ENCODE measurements around the gene RGL4.
"Not testable (repeated sequence)": the region's sequence is repeated elsewhere in the genome, so short reads cannot be mapped to it uniquely, and the experiment has no call there.

Gene RGL4

DNA sequence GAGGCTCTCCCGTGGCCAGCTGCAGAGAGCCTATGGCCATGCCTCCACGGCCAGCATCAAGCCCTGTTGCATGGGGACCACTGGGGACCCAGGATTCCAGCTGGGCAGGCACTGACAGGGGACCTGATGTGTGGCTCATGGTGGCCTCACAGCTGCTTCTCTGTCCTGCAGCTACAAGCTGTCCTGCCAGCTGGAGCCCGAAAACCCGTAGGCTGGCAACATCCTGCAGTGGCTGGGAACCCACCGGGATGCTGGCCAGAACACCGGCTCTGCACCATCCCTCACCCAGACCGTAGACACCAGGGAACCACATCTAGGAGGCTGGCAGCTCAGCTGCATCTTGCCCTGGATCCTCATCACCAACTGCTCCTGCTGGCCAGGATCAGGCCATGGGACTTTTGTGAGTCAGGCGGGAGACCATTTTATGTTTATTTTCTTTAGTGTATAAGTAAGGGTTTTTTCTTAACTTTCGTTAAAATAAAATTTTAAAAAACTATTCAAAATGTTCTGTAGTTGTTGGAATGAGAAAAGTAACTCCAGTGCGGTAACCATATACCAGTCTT is 7.9 kb downstream of the RGL4 start:
- DNase-seq: no peak

DNA sequence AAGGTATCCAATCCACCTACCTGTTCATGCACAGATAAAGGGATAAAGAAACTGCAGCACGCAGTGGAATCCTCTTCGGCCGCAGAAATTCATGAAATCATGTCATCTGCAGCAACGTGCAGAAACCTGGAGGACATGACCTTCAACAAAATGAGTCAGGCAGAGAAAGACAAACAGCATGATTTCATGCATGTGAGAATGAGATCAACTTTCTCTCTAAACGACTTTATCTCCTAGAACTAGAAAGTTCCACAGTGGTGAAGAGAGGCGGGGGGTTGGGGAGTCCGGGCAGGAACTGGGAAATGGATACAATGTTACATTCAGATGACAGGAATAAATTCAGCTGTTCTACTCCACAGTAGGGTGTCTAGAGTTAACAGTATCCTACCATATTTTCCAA is 9.9 kb downstream of the RGL4 start:
- no peak for DNase-seq

DNA sequence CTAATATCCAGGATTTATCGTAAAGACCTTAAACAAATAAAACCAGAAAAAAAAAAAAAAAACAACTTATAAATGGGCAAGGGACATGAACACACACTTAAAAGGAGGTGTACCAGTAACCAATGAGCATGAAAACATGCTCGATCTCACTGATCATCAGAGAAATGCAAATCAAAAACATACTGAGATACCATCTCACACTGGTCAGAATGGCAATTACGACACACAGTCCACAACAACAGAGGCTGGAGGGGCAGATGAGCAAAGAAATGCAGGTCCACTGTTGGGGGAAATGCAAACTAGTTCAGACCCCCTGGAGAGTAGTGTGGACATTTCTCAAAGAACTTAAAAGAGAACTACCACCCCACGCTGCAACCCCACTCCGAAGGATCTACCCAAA is 13.2 kb downstream of the RGL4 start:
- no peak for DNase-seq

DNA sequence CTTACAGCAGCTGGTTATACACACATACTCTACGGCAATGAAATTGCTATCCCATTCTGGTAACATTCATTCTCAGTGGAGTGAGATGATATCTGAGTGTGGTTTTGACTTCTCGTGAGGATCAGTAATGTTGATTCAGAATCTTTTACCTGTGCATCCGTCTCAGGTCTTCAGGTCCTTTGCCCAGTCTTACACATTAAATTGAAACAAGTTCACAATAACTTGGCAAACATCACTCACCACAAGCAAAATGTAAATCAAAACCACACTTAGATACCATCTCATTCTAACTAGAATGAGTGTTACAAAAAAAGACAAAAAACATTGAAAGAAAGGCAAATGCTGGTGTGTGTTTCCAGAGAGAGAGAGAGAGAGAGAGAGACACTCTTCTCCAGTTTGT is 14.0 kb downstream of the RGL4 start:
- no peak for DNase-seq

DNA sequence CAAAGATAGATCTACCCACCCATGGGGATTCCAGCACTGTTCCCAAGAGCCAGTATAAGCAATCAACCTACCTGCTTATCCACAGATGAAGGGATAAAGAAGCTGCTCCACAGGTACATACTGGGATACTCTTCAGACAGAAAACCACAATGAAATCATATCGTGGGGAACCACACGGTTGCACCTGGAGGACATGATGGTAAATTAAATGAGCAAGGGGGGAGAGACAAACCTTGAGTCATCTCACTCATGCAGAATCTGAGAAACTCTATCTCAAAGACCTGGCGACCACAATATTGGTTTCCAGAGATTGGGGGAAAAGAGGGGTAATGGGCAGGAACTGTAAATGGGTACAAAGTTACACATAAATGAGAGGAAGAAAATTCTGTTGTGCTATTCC is 14.5 kb downstream of the RGL4 start:
- no peak for DNase-seq

DNA sequence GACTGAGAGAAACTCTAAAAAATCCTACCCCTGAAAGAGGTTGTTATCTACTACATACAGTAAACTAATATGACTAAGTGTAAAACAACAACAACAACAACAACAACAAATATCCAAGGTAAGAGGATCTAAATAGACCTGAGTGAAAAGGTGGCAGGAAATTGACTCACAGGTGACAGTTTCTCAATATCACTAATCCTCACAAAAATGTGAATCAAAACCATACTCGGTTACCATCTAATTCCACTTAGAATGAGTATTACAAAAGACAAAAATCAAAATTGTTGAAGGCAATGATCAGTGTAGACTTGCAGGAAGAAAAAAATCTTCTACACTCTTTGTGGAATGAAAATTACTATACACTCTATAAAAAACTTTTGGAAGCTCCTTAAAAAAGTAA is 17.5 kb downstream of the RGL4 start:
- no peak for DNase-seq

DNA sequence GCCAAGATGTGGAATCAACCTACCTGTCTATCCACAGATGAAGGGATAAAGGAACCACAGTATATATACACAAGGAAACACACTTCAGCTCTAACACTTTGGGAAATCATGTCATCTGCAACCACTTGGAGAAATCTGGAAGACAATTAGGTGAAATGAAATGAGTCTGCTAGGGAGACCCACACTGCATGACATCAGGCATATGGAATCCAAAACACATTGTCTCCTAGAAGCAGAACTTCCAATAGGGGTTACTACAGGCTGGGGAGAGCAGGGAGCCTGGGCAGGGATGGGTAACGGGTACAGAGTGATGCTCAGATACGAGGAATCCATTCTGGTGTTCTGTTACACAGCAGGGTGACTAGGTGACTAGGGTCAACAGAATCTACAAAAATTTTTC is 18.3 kb downstream of the RGL4 start:
- no peak for DNase-seq

DNA sequence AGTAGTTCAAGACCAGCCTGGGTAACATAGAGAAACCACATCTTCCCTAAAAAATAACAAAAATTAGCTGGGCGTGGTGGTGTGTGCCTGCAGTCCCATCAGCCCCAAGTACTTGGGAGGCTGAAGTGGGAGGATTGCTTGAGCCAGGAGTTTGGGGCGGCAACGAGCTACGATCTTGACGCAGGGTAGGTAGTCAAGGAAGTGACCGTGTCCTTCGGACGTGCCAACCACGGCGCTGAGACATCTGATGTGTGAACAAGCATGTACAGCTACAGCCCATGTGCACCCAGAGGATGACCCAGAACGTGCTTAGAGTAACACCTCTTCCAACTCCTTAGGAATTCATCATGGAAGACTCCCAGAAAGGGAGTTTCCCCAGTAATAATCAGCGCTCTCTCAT is 21.4 kb downstream of the RGL4 start:
- no peak for DNase-seq

DNA sequence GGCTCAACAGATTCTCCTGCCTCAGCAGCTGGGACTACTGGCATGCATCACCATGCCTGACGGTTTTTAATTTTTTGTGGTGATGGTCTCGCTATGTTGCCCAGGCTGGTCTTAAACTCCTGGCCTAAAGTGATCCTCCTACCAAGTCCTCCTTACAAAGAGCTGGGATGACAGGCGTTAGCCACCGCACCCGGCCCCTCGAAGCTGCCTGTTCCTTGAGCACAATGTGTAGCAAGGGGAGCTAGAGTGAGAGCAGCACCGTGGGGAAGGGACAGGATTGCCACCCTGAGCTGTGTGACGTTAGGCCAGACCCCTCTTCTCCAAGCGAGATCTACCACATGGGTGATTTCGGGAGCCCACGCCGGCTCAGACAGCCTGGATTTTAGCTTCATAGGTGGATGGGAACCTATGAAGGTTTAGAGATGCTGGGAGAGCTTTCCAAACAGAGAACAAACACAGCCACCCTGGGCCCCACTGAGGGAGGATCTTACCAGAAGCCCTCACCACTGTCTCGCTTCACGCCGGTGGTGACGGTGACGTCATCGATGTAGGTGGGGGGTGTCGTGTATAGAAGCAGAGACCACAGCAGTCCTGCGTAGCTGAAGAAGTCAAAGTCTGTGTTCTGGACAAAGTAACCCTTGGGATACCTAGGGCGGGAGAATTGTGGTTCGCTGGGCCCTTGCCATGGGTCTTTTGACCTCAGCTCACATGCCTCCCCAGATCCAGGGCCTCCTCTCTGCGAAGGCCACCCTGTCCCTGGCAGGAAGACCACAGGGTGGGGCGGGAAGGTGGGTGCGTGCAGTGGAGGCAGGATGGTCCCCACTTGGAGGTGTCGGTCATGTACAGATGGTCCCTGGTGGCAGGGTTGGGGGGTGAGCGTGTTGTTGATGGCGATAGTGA is 23.1 kb downstream of the RGL4 start:
- no peak for DNase-seq

DNA sequence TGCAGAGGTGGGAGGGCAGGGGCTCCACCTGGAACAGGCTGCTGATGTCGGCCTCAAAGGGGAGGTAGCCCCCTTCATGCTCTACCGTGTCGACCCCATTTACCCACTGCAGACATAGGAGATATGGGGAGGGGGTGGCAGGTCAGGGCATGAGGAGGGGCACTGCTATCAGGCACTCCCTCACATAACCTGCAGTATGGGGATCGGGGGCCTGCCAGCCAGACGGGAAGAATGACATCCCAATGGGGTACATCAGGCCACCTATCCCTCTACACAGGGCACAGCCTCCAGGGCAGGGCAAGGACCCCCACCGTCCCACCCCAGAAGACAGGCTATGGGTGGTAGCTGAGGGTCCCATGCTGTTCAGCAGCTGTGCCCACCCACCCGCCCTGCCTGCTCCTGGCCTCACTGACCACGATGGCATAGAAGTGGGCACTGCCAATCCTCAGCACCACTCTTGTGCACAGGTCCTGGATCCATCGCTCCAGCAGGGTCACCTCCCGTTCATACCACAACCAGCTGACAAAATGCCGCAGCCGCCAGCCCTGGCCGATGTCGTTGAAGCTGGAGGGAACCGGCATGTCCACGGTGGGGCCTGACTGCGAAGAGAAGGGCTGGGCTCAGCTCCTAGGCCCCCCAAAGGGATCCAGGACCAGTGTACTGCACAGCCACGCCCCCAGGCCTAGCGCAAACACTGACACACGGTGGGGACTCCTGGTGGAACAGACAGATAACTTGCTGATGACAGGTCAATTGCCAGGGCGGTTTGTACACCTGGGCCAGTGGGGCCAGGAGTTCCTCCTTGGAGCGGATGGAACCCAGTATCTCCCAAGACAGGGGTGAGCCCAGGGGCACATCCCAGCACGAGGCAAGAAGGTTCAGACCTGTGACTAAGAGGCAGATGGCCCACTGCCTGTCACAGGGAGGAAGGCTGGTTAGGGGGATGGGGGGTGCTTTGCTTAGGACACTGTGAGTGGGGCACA is 24.1 kb downstream of the RGL4 start:
- DNase-seq: no peak

DNA sequence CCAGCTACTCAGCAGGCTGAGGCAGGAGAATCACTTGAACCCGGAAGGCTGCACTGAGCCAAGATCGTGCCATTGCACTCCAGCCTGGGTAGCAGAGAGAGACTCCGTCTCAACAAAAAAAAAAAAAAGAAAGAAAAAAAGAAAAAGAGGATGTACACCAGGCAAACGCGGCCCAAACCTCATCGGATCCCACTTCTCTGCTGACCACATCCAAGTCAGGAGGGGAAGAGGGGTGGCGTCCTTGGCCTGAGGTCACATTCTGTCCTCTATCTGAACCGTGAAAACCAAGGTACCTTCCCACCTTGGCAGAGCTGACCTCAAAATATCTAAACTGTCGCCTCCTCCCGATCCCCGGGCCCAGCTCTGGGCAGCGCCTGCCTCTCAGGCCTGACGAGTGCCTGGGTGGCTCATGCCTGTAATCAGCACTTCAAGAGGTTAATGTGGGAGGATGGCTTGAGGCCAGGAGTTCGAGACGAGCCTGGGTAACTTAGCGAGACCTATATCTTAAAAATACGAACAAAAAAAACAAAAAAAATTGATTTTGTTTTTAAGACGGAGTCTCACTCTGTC is 25.1 kb downstream of the RGL4 start:
- no peak for DNase-seq

DNA sequence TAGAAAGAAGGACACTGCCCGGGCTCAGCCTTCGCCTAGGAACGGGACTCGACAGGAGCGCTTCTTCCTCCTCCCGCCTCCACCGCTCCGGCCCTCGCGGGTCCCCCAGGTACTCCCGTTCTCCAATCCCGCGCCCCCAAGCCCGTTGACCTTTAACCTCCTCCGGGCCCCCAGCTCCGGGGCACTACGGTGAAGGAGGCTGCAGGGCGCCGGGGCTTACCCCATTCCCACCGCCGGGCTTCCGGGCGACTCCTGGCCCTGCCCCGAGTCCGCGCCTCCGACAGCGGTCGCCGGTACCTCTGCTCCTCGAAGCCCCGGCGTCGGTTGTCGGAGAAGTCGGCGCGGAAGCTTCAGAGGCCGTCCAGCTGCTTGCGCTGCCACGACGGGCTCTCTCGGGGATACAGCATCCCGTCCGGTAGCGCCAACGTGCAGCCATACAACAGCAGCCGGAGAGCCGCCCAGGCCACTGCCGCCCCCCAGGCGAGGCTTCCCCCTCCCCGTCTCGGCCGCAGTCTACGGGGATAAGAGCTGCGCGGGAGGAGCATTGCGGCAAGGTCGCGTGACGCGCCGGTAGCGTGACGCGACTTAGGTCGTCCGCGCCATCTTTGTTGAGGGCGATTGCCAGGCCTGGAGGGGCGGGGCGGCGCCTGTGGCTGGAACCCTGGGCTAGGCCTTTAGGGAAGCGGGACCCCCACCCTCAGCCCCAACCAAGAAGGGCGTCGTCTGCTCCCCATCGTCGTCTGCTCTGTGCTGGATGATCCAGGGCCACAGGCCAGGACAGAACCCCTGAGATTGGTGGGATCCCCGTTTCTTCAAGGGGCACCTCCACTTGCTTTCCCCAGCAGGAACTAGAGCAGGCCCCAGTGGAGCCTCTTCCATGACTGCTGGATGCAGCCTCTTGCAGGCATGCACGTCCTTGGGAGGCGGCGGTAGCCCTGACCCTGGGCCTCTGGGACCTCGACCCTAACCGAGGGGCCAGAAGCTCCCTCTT is 26.3 kb downstream of the RGL4 start:
- peak; percentile 81 to 86 for DNase-seq

DNA sequence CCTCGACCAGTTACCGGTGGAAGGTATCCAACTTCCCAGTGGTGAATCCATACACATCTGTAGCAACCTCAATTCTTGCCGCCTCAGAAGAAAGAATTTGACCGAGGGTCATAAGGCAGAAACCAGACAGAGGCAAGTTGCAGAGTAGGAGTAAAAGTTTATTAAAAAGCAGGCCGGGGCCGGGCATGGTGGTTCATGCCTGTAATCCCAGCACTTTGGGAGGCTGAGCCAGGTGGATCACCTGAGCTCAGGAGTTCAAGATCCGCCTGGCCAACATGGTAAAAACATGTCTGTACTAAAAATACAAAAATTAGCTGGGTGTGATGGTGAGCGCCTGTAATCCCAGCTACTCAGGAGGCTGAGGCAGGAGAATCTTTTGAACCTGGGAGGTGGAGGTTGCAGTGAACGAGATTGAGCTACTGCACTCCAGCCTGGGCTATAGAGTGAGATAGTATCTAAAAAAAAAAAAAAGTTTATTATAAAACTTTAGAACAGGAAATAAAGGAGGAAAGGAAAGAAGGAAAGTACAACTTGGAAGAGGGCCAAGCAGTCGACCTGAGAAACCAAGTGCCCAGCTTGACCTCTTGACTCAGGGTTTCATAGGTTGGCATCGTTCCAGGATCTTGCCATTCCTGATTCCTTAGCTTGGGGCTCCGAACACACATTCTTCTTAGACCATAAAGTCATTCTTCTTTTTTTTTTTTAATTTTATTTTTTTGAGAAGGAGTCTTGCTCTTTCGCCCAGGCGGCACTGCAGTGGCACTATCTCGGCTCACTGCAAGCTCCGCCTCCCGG is 27.8 kb downstream of the RGL4 start:
- no peak for DNase-seq

DNA sequence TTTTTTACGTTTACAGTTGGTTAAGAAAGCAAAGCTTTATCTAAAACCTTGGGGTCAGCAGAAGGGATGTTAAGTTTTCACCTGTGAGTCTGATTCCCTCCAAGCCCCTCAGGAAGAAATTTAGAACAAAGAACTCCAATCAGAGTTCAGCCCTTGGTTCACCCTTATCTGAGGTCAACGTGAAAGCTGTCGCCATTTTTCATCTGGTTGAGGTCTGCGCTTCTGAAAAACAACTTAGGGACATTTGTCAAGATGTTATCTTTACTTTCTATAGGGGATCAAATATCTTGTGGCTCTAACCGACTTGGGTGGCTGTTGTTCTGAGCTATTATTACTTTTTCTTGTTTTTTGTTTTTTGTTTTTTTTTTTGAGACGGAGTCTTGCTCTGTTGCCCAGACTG is 30.0 kb downstream of the RGL4 start:
- no peak for DNase-seq

DNA sequence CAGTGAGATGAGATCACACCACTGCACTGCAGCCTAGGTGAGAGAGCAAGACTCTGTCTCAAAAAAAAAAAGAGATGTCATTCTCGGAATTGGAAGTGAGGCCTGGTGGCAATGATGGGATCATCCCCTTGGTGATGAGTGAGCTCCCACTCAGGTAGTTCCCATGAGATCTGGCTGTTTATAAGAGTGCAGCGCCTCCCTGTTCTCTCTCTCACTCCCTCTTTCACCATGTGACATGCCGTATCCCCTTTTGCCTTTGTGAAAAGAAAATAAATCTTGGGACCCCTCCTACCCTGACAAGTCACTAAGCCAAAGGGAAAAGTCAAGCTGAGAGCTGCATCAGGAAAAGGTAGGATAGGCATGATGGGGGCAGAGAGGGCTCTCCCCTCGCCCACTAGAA is 31.3 kb downstream of the RGL4 start:
- no peak for DNase-seq

DNA sequence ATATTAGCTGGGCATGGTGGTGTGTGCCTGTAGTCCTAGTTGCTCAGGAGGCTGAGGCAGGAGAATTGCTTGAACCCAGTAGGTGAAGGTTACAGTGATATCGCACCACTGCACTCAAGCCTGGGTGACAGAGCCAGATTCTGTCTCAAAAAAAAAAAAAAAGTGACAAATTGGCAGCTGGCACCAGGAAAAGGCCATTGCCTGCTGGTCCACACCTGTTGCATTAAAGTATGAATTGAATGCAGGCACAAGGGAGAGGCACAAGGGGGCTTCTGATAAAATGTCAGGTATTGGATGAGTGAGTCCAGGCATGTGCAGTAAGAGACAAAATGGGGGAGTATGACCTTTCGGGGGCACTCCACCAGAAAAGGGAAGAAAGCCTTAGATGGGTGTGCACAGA is 31.9 kb downstream of the RGL4 start:
- no peak for DNase-seq

DNA sequence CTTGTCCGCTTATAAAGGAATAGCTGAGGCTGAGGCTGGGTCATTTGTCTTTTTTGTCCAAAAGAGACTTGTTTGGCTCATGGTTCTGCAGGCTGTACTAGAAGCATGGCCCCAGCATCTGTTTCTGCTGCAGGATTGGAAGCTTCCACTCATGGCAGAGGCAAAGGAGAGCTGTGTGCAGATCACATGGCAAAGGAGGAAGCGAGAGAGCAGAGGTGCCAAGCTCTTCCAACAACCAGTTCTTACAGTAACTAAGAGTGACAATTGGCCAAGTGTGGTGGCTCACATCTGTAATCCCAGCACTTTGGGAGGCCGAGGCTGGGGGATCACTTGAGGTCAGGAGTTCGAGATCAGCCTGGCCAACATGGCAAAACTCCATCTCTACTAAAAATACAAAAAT is 37.3 kb downstream of the RGL4 start:
- DNase-seq: not testable (repeated sequence)

DNA sequence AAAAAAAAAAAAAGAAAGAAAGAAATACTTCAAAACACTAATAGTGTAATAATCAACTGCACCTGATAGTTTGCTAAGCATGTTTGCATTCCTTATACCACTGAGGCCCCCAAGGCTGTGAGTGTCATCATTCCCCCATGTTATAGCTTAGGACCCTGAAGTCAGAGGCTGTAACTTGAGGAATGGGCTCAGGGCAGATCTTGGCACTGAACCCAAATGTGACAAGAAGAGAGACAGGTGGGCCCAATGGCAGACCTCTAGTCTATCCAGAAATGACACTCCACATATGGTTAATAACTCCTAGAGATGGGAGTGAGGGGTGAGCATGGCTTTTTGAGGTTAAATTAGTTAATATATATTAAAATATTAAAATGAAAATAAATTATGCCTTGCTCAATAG is 46.9 kb downstream of the RGL4 start:
- no peak for DNase-seq

DNA sequence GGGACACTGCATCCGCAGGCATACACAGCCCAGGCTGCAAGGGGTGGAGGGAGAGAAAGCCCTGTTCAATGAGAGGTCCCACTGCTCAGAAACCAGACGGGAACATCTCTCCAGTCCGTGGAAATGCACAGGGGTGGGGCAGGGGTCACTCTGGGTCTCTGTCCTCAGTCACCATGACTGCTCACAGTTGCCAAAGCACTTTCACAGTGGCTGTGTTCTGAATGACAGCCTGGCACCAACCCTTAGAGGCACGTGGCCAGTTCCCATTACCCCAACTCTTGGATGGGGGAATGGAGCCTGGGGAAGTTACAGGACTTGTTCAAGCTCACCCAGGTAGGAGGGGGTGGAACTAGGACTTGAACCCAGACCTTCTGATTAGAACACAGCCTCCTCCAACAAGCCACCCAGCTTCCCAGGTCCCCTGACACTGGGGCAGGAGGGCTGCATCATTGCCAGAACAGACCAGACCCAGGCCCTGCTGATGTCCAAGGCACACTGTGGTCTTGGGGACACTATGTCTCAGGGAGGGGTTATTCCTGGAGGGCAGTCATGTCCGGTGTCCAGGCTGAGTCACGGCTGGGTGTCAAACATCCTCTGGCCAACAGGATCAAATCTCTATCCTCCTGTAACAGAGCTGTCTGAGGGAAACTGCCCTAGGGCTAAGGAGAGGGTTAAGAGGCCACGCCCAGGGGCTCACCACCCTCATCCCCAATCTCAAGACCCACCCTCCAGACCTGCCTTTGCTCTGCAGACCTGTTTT is 51.9 kb downstream of the RGL4 start:
- no peak for DNase-seq

DNA sequence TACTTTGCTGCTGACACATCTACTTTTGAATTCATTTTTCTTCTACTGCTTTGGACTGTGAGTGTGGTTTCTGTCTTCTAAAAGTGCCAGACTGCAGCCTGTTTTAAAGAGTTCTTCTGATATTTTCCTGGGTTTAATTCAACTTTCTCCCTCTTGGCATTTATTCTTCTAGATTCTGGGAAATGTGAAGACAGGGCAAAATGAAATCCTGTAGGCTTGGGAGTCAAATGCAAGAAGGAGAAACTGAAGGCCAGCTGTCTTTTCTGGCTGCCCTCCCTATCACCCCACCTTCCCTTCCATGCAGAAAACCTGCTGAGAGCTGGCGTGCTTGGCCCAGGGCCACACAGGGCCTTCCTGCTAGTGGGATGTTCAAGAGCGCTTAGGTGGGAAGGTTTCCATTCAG is 52.5 kb downstream of the RGL4 start:
- peak in 1 of 2 experiments; percentile 43 for DNase-seq

Measured in NCI-H2081 (cell line).